Camera-type eye (tissue), 1 donor: ENCODE results near the gene TTC4. TPM values are rescaled to one million over a fixed set of nuclear protein-coding genes. Genes with fewer than 3 reads are reported as not detected.

Experiments
- total RNA-seq: library from RNA; depleted of rRNA; stranded (reverse); fragments of >200 nt; gene quantifications from one replicate; pipeline ENCODE4 v1.2.3, GENCODE V29; 2014

TTC4 gene
- total RNA-seq: 28.6 TPM

GRCh38 chr1:54715493-54716298 is at the start of gene TTC4:
Gene TTC4, plus strand, starts transcription at chr1:54715861. Its CDS starts 48 bp downstream, at chr1:54715909.

GRCh38 chr1:54764133-54764921 is 48.7 kb downstream of the TTC4 start, which contains the start of gene PARS2:
Gene PARS2, minus strand, starts transcription at chr1:54764523. Its CDS starts 5,362 bp downstream, at chr1:54759161.

Other genes starting within 250 kb of the TTC4 start
- gene ACOT11, start 167.6 kb upstream of the TTC4 start, total RNA-seq: 26.9 TPM
- not detected for gene FAM151A, start 92.3 kb upstream of the TTC4 start, total RNA-seq
- gene MROH7, start 74.1 kb upstream of the TTC4 start, total RNA-seq: 8.5 TPM
- gene PARS2, start 48.7 kb downstream of the TTC4 start, total RNA-seq: 8.4 TPM
- 3.2 TPM for gene TTC22, start 85.5 kb downstream of the TTC4 start, total RNA-seq
- 34.9 TPM for gene DHCR24, start 171.3 kb downstream of the TTC4 start, total RNA-seq